ENCODE results near the gene PRR19.
"Not testable (repeated sequence)": the region's sequence is repeated elsewhere in the genome, so short reads cannot be mapped to it uniquely, and the experiment has no call there.

PRR19 gene, protein sequence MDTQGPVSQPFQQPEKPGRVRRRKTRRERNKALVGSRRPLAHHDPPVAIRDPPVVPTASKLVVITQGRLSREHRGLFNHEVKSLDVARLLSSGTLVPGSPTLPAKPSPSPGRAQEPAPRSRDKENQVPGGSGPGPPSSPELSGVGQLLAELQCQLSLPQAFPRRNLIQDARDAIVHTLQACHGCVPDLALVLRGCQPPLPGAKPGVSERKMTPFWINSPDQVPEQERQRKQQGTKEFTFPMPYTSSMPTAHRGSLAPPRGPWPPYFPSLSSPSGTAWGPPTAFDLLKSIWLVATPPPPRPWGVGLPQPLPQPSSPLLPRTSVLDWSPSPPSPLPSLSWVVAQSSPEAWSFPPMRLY

GRCh38 chr19:42301646-42302203 is at the start of gene PRR19:
TSS of gene PRR19 (plus strand) at chr19:42302132. CDS start at chr19:42309585, 7,453 bp downstream.
- Histone ChIP-seq H3K9ac (ENCODE audit: low read depth, low read length) (peak within 1 kb of the TSS; percentile 94), H3K4me1 (ENCODE audit: insufficient read depth, low read length) (peaks cover 12% of the 10 kb centered on the region), H3K36me3 (ENCODE audit: insufficient read depth, low read length) (no peaks in the 10 kb centered on the region), H3K9me3 (ENCODE audit: control insufficient read depth, insufficient read depth, low read length) (no peaks in the 10 kb centered on the region)

DNA sequence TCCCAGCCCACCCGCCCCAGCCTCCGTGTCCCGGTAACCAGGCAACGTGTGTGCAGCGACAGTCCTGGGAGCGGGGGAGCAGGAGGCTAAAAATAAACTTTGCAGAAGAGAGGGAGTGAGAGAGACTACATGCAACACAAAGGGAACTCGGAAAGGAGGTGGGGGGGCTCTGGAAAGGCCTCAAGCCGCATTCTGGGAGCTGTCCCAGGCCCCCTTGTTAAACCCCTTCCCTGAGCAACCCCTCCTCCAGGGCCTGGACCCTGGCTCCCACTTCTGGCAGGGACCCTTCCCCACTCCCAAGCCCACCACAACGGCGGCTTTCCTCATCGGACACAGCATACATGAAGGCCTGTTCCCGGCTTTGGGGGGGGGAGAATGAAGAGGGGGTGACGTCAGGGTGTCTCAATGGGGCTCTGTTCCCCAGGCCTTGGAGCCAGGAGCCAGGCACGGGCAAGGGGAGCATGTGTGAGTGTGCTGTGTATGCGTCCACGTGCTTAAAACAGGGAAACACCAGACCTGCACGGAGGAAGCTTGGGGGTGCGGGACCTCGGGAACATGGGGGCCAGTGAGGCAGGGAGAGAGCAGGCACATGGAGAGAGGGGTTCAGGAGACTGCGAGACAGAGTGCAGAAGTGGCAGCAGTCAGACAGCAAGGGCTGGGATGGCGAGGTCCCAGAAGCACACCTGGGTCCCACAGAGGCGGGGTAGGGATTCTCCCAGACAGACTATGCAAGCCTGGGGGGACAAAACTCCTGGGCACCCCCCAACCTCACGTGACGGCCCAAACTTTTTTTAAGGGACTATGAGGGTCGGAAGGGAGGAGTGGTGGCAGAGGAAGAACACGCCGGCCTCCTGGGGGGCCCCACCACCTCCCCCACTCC is 49.3 kb upstream of the PRR19 start:
- Histone ChIP-seq H3K36me3 (ENCODE audit: insufficient read depth, low read length) (0 out of 2 replicates have a peak, but pooled peaks cover 4% of the 10 kb centered on the region), H3K4me1 (ENCODE audit: insufficient read depth, low read length) (peaks cover 21% of the 10 kb centered on the region), H3K9ac (ENCODE audit: low read depth, low read length) (peak overlapping the region; percentile 79), H3K9me3 (ENCODE audit: control insufficient read depth, insufficient read depth, low read length) (no peaks in the 10 kb centered on the region)

- Histone ChIP-seq H3K4me1 (ENCODE audit: insufficient read depth, low read length) (peaks cover 21% of the 10 kb centered on the region), H3K9ac (ENCODE audit: low read depth, low read length) (peak overlapping the region; percentile 80), H3K9me3 (ENCODE audit: control insufficient read depth, insufficient read depth, low read length) (no peaks in the 10 kb centered on the region), H3K36me3 (ENCODE audit: insufficient read depth, low read length) (0 out of 2 replicates have a peak, but pooled peaks cover 4% of the 10 kb centered on the region)
Measured at GRCh38 chr19:42253245-42254088, 48.5 kb upstream of the PRR19 start.

DNA sequence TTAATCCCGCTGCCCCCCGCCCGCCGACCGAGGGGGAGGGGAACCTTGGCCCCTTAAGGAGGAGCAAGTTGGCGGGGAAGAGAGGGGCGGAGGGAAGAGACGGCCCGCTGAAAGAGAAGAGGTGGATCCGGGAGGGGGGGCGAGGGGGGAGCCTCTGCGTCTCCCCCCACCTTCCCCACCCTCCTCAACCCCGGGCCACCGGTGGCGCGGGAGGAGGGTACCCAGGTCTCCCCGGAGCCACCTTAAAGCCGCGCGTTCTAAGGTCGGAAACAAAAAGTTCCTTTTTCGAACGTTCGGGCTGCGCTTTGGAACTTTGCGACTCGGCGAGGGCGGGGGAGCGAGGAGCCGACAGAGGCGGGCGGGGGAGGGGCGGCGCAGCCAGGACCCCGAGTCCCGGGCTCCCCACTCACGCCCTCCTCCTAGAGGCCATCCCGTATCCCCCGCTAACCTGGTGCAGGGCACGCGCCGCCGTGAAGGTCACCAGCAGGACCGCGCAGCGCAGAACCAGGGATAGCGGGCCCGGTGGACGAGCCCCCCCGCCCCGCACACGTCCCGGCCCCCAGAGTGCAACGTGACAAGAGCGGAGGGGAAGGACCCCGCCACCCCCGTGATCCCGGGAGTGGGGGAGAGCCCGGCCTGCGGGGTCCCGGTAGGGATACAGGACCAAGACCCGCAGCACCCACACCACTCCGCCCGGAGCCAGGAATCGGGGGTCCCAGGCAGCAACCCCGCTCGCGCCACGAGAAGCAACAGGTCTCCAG is 47.7 kb upstream of the PRR19 start:
- Histone ChIP-seq H3K9me3 (ENCODE audit: control insufficient read depth, insufficient read depth, low read length) (no peaks in the 10 kb centered on the region), H3K9ac (ENCODE audit: low read depth, low read length) (peak overlapping the region; percentile 80), H3K36me3 (ENCODE audit: insufficient read depth, low read length) (0 out of 2 replicates have a peak, but pooled peaks cover 4% of the 10 kb centered on the region), H3K4me1 (ENCODE audit: insufficient read depth, low read length) (peaks cover 21% of the 10 kb centered on the region)

DNA sequence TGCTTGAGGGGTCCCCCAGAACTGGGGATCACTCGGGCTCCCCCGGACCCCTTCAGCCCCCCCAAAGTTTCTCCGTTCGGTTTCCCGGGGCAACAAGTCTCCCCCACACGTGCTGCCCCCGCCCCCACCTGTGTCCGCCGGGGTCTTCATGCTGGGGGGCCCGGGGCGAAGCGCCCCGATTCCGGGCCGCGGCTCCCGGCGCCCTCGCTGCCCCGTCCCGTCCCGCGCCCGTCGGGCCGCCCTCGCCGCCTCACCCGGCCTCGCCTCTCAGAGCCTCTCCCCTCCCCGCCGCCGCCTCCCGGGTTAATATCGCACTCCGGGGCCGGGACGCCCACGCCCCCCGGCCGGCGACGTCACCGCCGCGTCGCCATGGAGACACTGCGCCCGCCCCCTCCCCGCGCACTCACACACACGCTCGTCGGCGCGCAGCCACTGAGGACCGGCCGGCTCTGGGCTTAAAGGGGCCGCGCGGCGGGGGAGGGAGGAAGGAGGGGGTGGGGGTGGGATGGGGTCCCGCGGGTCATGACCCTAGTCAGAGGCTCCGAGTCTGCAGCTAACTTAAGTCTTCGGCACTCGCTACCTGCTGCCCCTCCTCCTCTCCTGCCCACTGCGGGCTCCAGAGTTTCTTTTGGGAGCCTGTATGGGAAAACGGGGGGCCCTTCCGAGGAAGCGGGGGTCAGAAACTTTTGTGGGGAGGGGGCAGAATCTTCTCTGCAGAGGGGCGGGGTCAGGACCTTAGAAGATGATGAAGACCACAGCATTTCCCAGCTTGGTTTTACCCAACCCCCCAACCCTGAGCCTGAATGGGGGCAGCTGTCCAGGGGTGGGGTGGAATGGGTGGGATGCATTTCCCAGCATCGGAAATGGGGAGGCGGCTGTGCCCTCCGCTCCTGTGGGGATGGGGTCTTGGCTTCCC is 46.8 kb upstream of the PRR19 start, which contains the start of gene ERF:
Gene ERF (minus strand): TSS at position 279 of the 916 bp plus-strand sequence. CDS start 129 bp downstream, at position 150.
- Histone ChIP-seq H3K9ac (ENCODE audit: low read depth, low read length) (peak within 1 kb of the TSS; percentile 80), H3K36me3 (ENCODE audit: insufficient read depth, low read length) (0 out of 2 replicates have a peak, but pooled peaks cover 4% of the 10 kb centered on the region), H3K9me3 (ENCODE audit: control insufficient read depth, insufficient read depth, low read length) (no peaks in the 10 kb centered on the region), H3K4me1 (ENCODE audit: insufficient read depth, low read length) (peaks cover 21% of the 10 kb centered on the region)

- no peaks in the 10 kb centered on the region for H3K36me3 ChIP-seq (ENCODE audit: insufficient read depth, low read length)
- peak overlapping the region; percentile 59; the same call in 1 of the 2 replicates for H3K9ac ChIP-seq (ENCODE audit: low read depth, low read length)
- peaks cover 15% of the 10 kb centered on the region for H3K4me1 ChIP-seq (ENCODE audit: insufficient read depth, low read length)
- H3K9me3 ChIP-seq (ENCODE audit: control insufficient read depth, insufficient read depth, low read length): no peaks in the 10 kb centered on the region
Measured at GRCh38 chr19:42255766-42256745, 45.9 kb upstream of the PRR19 start.

GRCh38 chr19:42257842-42258241 is 44.1 kb upstream of the PRR19 start:
- H3K9ac ChIP-seq (ENCODE audit: low read depth, low read length); H3K4me1 ChIP-seq (ENCODE audit: insufficient read depth, low read length); H3K36me3 ChIP-seq (ENCODE audit: insufficient read depth, low read length); H3K9me3 ChIP-seq (ENCODE audit: control insufficient read depth, insufficient read depth, low read length): not testable (repeated sequence)

DNA sequence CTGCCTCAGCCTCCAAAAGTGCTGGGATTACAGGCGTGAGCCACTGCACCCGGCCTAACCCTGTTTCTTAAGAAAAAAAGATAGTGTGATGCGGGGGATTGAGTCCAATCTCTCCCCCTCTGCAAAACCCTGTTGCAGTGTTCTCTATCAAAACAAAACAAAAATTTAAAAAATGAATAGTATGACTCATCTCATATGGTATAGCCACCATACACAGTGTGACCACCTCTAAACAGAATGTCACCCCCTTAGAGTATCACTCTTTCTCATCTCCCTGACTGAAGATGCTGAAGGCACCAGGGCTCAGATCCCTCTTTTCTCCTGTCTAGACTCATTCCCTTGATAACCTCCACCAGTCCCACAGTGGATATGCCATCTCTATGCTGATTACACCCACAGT is 40.2 kb upstream of the PRR19 start:
- Histone ChIP-seq H3K4me1 (ENCODE audit: insufficient read depth, low read length) (no peaks in the 10 kb centered on the region), H3K9me3 (ENCODE audit: control insufficient read depth, insufficient read depth, low read length) (no peaks in the 10 kb centered on the region), H3K36me3 (ENCODE audit: insufficient read depth, low read length) (no peaks in the 10 kb centered on the region), H3K9ac (ENCODE audit: low read depth, low read length) (no peak overlapping the region)

DNA sequence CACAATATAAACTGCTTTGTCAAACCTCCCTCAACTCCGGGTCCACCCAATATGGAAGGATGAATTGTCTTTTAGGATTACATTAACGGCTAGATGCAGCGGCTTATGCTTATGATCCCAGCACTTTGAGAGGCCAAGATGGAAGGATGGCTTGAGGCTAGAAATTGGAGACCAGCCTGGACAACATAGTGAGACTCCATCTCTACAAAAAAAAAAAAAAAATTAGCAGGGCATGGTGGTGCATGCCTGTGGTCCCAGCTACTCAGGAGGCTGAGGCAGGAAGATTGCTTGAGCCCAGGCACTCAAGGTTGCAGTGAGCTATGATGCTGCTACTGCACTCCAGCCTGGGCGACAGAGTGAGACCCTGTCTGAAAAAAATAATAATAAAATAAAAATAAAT is 35.8 kb upstream of the PRR19 start:
- H3K9me3 ChIP-seq (ENCODE audit: control insufficient read depth, insufficient read depth, low read length); H3K36me3 ChIP-seq (ENCODE audit: insufficient read depth, low read length); H3K9ac ChIP-seq (ENCODE audit: low read depth, low read length): not testable (repeated sequence)
- H3K4me1 ChIP-seq (ENCODE audit: insufficient read depth, low read length): peaks cover 15% of the 10 kb centered on the region

DNA sequence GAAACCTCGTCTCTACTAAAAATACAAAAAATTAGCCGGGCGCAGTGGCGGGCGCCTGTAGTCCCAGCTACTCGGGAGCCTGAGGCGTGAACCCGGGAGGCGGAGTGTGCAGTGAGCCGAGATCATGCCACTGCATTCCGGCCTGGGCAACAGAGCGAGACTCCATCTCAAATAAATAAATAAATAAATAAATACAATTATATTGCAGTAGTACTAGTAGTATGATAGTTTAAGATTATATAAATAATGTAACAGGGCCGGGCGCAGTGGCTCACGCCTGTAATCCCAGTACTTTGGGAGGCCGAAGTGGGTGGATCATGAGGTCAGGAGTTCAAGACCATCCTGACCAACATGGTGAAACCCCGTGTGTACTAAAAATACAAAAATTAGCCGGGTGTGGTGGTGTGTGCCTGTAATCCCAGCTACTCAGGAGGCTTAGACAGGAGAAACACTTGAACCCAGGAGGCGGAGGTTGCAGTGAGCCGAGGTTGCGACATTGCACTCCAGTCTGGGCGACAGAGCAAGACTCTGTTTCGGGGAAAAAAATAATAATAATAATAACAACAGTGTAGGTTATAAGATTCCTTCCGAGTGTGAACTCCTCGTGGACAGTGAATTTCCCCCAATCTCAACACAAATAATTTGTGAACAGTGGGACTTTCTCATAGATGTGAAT is 34.9 kb upstream of the PRR19 start:
- not testable (repeated sequence) for H3K9me3 ChIP-seq (ENCODE audit: control insufficient read depth, insufficient read depth, low read length); H3K36me3 ChIP-seq (ENCODE audit: insufficient read depth, low read length); H3K9ac ChIP-seq (ENCODE audit: low read depth, low read length)
- peaks cover 19% of the 10 kb centered on the region for H3K4me1 ChIP-seq (ENCODE audit: insufficient read depth, low read length)

- Histone ChIP-seq H3K4me1 (ENCODE audit: insufficient read depth, low read length) (peaks cover 19% of the 10 kb centered on the region), H3K9me3 (ENCODE audit: control insufficient read depth, insufficient read depth, low read length) (no peaks in the 10 kb centered on the region), H3K36me3 (ENCODE audit: insufficient read depth, low read length) (no peaks in the 10 kb centered on the region), H3K9ac (ENCODE audit: low read depth, low read length) (peak overlapping the region; percentile 92)
Measured at GRCh38 chr19:42267644-42268141, 34.2 kb upstream of the PRR19 start.
